ENCODE results near the gene ESR2. TPM values are rescaled to one million over a fixed set of nuclear protein-coding genes. Genes with fewer than 3 reads are reported as not detected.

Gene ESR2
- total and polyA plus RNA-seq, 12 donors, result 0.12 to 1.6 (median 0.73) TPM

DNA sequence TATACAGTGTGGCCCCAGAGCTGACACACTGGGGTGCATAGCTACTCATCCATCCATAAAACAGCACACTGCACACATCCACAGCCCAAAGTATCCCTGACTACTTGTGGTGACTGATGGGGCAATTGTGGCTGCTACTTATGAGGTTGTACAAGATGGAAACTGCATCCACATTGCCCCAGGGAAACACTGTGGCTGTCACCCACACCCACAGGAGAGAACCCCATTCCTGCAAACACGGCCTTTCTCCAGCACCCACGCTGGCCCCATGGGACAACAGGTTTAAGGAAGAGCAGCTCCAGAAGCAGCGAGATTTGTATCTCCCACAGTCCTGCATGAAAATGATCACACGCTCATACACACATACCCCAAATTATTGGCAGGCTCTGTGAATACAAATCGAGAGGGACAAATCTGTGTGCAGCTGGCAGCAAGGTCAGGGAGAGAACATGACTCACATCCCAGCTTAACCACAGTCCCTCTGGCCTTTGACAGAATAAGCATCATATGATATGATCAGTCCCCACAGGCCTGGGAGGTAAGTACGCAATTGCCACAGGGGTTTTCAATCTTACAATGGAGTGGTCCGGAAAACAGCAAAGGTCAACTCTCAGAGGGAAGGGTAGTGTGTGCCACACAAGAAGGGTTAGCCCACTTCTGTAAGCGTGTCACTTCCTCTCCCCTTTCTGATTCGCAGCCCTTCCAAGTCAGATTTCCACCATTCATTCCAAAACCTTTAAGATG, 61.9 kb downstream of the ESR2 start:
- peaks cover 0 to 22% (median 10%) of the 10 kb centered on the region in 9 donors for H3K4me1 ChIP-seq
- DNase-seq (no peak), ATAC-seq (peak; percentile 58 to 89 (median 78))
- H3K4me3 ChIP-seq, result no peak overlapping the region
- H3K36me3 ChIP-seq, result peaks cover 0 to 60% (median 17%) of the 10 kb centered on the region in 9 donors
- intact Hi-C loops (cut with DNase I), result no loop called here
- H3K27me3 ChIP-seq, result no peaks in the 10 kb centered on the region
- peak overlapping the region in 8 of 10 donors; percentile 7 to 70 (median 62) for H3K27ac ChIP-seq
- H3K9me3 ChIP-seq, result no peaks in the 10 kb centered on the region
- WGBS, 2 donors, result 71 to 75% methylated on average over 9 of the region's 9 CpGs
- TF ChIP-seq, protein P1, sequence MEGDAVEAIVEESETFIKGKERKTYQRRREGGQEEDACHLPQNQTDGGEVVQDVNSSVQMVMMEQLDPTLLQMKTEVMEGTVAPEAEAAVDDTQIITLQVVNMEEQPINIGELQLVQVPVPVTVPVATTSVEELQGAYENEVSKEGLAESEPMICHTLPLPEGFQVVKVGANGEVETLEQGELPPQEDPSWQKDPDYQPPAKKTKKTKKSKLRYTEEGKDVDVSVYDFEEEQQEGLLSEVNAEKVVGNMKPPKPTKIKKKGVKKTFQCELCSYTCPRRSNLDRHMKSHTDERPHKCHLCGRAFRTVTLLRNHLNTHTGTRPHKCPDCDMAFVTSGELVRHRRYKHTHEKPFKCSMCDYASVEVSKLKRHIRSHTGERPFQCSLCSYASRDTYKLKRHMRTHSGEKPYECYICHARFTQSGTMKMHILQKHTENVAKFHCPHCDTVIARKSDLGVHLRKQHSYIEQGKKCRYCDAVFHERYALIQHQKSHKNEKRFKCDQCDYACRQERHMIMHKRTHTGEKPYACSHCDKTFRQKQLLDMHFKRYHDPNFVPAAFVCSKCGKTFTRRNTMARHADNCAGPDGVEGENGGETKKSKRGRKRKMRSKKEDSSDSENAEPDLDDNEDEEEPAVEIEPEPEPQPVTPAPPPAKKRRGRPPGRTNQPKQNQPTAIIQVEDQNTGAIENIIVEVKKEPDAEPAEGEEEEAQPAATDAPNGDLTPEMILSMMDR (IDR thresholded peaks at IDR 0.05), result no peak

DNA sequence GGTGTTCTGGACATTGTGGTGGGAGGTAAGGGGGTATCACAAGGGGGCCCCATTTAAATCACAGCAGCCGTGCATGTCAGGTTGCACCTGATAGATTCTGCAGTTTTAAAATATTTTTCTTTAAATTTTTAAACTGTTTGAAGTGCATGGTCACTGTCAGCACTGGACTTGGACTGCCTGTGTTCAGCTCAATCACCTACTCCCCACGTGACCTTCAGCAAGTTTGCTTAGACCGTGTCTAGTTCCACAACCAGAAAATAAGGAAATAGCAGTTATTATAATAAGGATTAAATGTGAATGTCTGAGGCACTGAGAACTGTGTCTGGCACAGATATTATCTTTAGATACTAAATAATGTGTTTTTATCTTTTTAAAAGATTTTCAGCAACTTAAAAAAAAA, 64.7 kb downstream of the ESR2 start:
- intact Hi-C loops (cut with DNase I), result no loop called here
- no peaks in the 10 kb centered on the region for H3K27me3 ChIP-seq
- TF ChIP-seq, protein P1 (IDR thresholded peaks at IDR 0.05), result no peak
- H3K36me3 ChIP-seq, result peaks cover 0 to 88% (median 17%) of the 10 kb centered on the region in 9 donors
- H3K9me3 ChIP-seq, result no peaks in the 10 kb centered on the region
- no peak for ATAC-seq
- no peak overlapping the region for H3K27ac ChIP-seq
- DNase-seq, result no peak
- WGBS, 2 donors, result 84 to 93% methylated on average over 3 of the region's 3 CpGs
- H3K4me1 ChIP-seq, result peaks cover 0 to 24% (median 10%) of the 10 kb centered on the region in 9 donors
- no peak overlapping the region for H3K4me3 ChIP-seq

DNA sequence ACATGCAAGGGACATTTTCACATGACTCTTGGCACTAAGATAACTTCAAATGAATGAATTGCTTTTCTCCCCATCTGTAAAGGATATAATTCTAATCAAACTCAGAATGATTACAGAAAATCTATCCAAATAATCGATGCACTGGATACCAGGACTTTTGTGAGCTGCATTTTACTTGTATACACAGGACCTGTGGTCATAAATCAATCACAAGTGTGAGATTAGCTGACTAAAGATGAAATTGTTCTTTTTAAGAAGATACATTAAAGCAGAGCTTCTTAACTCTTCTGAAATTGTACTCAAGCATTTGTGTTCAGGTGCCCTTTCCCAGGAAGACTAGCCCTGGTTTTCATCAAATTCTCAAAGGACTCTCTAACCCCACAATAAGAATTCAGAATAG, 66.3 kb downstream of the ESR2 start:
- TF ChIP-seq, protein P1 (IDR thresholded peaks at IDR 0.05), result no peak
- Histone ChIP-seq H3K4me1 (peaks cover 0 to 23% (median 10%) of the 10 kb centered on the region in 9 donors), H3K27ac (no peak overlapping the region), H3K4me3 (no peak overlapping the region), H3K36me3 (peaks cover 0 to 100% (median 27%) of the 10 kb centered on the region in 9 donors), H3K9me3 (no peaks in the 10 kb centered on the region), H3K27me3 (no peaks in the 10 kb centered on the region)
- ATAC-seq (no peak), DNase-seq (no peak)
- 95 to 98% methylated on average over 1 of the region's 1 CpG for WGBS, 2 donors
- intact Hi-C loops (cut with DNase I), result no loop called here

DNA sequence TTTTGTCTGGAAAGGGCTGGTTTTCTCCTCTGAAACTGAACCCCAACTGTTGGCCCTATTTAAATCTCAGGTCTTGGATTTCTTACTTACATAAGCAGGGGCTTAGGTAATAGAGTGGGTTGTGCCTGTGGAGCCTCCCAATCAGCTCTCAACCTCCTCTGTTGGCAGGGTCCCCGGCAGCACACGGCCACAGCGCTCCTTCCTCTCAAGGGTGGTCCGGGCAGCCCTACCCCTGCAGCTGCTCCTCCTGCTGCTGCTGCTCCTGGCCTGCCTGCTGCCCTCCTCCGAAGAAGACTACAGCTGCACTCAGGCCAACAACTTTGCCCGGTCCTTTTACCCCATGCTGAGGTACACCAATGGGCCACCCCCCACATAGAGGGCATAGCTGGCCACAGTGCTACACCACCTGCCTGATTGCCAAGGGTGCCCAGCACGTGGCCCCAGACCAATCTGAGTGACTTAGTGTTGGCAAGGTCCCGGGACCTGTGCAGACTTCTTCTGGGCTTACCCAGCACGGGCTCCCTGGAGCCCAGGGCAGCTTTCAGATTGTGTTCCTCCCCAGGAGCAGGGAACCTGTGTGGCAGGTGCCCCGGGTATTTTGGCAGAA, 68.9 kb downstream of the ESR2 start:
- Histone ChIP-seq H3K4me3 (no peak overlapping the region), H3K9me3 (no peaks in the 10 kb centered on the region), H3K27ac (peak overlapping the region in 4 of 10 donors; percentile 7 to 33 (median 30)), H3K27me3 (no peaks in the 10 kb centered on the region), H3K4me1 (peaks cover 0 to 21% (median 12%) of the 10 kb centered on the region in 9 donors), H3K36me3 (peaks cover 0 to 100% (median 47%) of the 10 kb centered on the region in 9 donors)
- intact Hi-C loops (cut with DNase I), result no loop called here
- 72 to 76% methylated on average over 10 of the region's 10 CpGs for WGBS, 2 donors
- peak in 5 of 8 donors; percentile 20 to 46 (median 28) for ATAC-seq
- TF ChIP-seq, protein P1 (IDR thresholded peaks at IDR 0.05), result no peak
- DNase-seq, result no peak
